GM12878 (cell line): ENCODE measurements around the gene UMAD1. TPM values are rescaled to one million over a fixed set of nuclear protein-coding genes. Genes with fewer than 3 reads are reported as not detected.

Experiments
- ATAC-seq: fragments of 200-7000 bp; cut with Tn5 transposase; 3 replicates; pipeline ENCODE4 v1.9.1; 2020; ENCODE audit warnings: mild to moderate bottlenecking, moderate library complexity
- BruUV-seq: library from RNA; stranded (reverse); fragments of 400-500 nt; replicated peaks from 2 replicates; lab custom pipeline; 2021; lab: Mats Ljungman, UMichigan
- CTCF ChIA-PET: fragments of 300-600 bp; sonication (Branson Sonifier 250); formaldehyde crosslinking; extraction: SDS; loops from one replicate; lab custom pipeline; 2021; ENCODE audit warnings: inconsistent platforms; lab: Yijun Ruan, JAX
- POLR2A ChIA-PET: fragments of 350-600 bp; formaldehyde crosslinking; extraction: SDS; loops from one replicate; lab custom pipeline; 2021; ENCODE audit warnings: inconsistent platforms; lab: Charles Lee
- RAD21 ChIA-PET: fragments of 300-600 bp; sonication (Branson Sonifier 250); formaldehyde crosslinking; loops from one replicate; lab custom pipeline; 2023; ENCODE audit warnings: antibody characterized with exemption; ENCODE audit not compliant: unreplicated experiment; lab: Charles Lee
- SMC1A ChIA-PET: fragments of 300-600 bp; sonication (Branson Sonifier 250); formaldehyde crosslinking; loops from one replicate; lab custom pipeline; 2023; ENCODE audit not compliant: unreplicated experiment, uncharacterized antibody; lab: Charles Lee
- DNase-seq: peaks from one replicate; pipeline ENCODE4 v3.0.0-alpha.2; 2011; ENCODE audit warnings: low read depth, low spot score
- FAIRE-seq: peaks from 3 replicates; lab custom pipeline; 2011; peaks lifted over from hg19 to GRCh38; lab: Jason Lieb, UNC
- H2AFZ ChIP-seq: 2 replicates; pipeline ENCODE4 v1.6.0; 2011; ENCODE audit warnings: low read depth, low read length, control low read depth; ENCODE audit not compliant: control insufficient read depth
- H3K27ac ChIP-seq: 2 replicates; pipeline ENCODE4 v1.5.1; 2011; ENCODE audit warnings: control low read depth; ENCODE audit not compliant: control insufficient read depth, insufficient read depth
- H3K27me3 ChIP-seq, 2 experiments: replicated peaks in 1 of 2; 2 replicates each; pipeline versions ENCODE4 v1.6.0 to v1.6.1; 2011; ENCODE audit warnings: low read length in 1 of 2; ENCODE audit not compliant: control insufficient read depth in 2 of 2, insufficient read depth in 2 of 2
- H3K36me3 ChIP-seq, 2 experiments: 2 replicates each; pipeline ENCODE4 v1.5.1; 2011; ENCODE audit warnings: low read length in 1 of 2; ENCODE audit not compliant: control insufficient read depth in 2 of 2, insufficient read depth in 2 of 2
- H3K4me1 ChIP-seq: 2 replicates; pipeline ENCODE4 v1.6.1; 2011; ENCODE audit warnings: mild to moderate bottlenecking, low read length, moderate library complexity, mixed read lengths; ENCODE audit not compliant: control insufficient read depth, insufficient read depth
- H3K4me2 ChIP-seq: 2 replicates; pipeline ENCODE4 v1.6.0; 2011; ENCODE audit warnings: control low read depth; ENCODE audit not compliant: control insufficient read depth, insufficient read depth
- H3K4me3 ChIP-seq: fragments of 200-600 bp; sonication (generic); 2 replicates; pipeline ENCODE4 v1.5.1; 2016
- H3K79me2 ChIP-seq: 2 replicates; pipeline ENCODE4 v1.6.0; 2011; ENCODE audit warnings: low read length; ENCODE audit not compliant: control insufficient read depth, insufficient read depth
- H3K9ac ChIP-seq: 2 replicates; pipeline ENCODE4 v1.8.0; 2011; ENCODE audit warnings: low read length, control low read depth, mixed read lengths; ENCODE audit not compliant: control insufficient read depth, insufficient read depth
- H3K9me3 ChIP-seq: replicated peaks from 3 replicates; pipeline ENCODE4 v1.5.1; 2011; ENCODE audit warnings: mild to moderate bottlenecking, low read length; ENCODE audit not compliant: control insufficient read depth, insufficient read depth
- H4K20me1 ChIP-seq: 2 replicates; pipeline ENCODE4 v1.6.0; 2011; ENCODE audit not compliant: control insufficient read depth, insufficient read depth
- CTCF ChIP-seq, 3 experiments: IDR thresholded peaks in 2 of 3; conservative IDR thresholded peaks in 1 of 3; 2 replicates each; pipeline ENCODE4 v1.5.1; 2011; ENCODE audit warnings: low read depth in 3 of 3, low read length in 3 of 3, mild to moderate bottlenecking in 3 of 3, control low read depth in 2 of 3, moderate library complexity in 2 of 3, inconsistent platforms in 1 of 3, mixed read lengths in 1 of 3; ENCODE audit not compliant: control insufficient read depth in 2 of 3, insufficient read depth in 1 of 3; ENCODE audit errors: extremely low read depth in 1 of 3
- SMAD5 ChIP-seq: IDR thresholded peaks from 2 replicates; pipeline ENCODE4 v1.6.1; 2016; ENCODE audit warnings: antibody characterized with exemption, low read depth
- WGBS: methylation state at CpG from one replicate; pipeline ENCODE4 v1.1.6; 2016; ENCODE audit warnings: low lambda C conversion rate; ENCODE audit not compliant: insufficient replicate concordance, insufficient coverage; ENCODE audit errors: missing lambda C conversion rate; 5-methylcytosine and 5-hydroxymethylcytosine counted together
- in situ Hi-C: fragments of 300-500 bp; cut with MboI; formaldehyde crosslinking; loops from 9 replicates; pipeline ENCODE4 v1.14.3; 2018; ENCODE audit warnings: mixed read lengths
- intact Hi-C: fragments of 100-400 bp; cut with micrococcal nuclease; formaldehyde crosslinking; loops from one replicate; pipeline ENCODE4 v1.14.2; 2022; ENCODE audit not compliant: unreplicated experiment
- polyA plus RNA-seq, 11 experiments: library from polyadenylated mRNA; depleted of rRNA in 4 of 11; unstranded in 6 of 11; stranded (reverse) in 5 of 11; fragments of >200 nt; fragmentation: Nextera tagmentation in 4 of 11; fragmentation: Illumina TruSeq in 1 of 11; extraction: Ambion mirVana in 4 of 11; extraction: Trizol in 1 of 11; gene quantifications; 1 replicate in 1 of 11; 2 replicates in 10 of 11; pipeline versions ENCODE4 v1.2.1 to v1.2.3, GENCODE V29; 2011 to 2016; ENCODE audit warnings: inconsistent platforms in 2 of 11, missing spikeins in 2 of 11, low read depth in 1 of 11
- total RNA-seq, 4 experiments: library from RNA; depleted of rRNA in 3 of 4; stranded (reverse); fragments of >200 nt in 3 of 4; fragmentation: Illumina TruSeq in 1 of 4; extraction: Trizol in 1 of 4; gene quantifications; 2 replicates each; pipeline versions ENCODE4 v1.2.1 to v1.2.3, GENCODE V29; 2013 to 2021

Gene UMAD1
- total and polyA plus RNA-seq, 10 of the 15 experiments (the other 5 are each of a cell fraction or from before 2014, with no cell fraction given), result 6.0 to 28.6 (median 9.3) TPM

DNA sequence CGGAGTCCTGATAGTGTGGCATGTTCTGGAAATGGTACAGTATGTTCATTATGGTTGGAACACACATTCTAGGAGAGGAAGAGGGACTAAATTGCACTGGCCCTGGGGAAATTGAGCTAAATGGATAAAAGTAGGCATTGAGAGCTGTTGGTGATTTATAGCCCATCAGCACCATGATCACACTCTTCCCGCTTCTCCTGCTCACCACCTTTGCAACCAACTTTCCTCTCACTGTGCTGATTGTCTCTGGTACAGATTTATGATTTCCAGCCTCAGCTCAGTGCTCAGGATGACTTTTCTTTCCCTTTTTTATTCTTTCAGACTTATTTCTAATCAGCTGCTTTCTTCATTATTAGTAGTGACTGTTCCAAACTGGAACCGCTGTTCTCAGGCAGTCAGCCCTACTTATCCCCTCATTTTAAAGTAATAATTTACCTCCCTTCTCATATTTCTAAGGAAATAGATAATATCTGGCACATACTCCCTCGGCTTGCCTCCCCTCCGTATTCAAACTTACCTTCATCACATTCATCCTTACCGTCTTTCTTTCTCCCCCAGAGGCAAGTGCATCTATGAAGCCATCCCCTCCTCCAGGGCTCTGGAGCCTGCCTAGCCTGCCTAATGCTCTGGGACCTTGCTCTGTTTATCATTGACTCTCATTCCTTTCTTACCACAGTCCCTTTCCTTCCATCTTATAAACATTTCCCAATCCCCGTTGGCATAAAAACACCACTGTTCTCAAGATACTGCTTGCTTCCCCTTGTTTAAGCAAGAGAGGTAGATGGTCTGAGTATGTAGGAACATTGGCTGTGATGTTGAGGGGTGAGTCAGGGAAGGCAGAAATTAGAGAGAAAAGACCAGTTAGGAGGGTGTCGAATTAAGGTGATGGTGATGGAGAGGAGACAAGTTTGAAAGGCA, 129.4 kb downstream of the UMAD1 start:
- ChIA-PET SMC1A (interaction anchor here (0.9 to 2.1 kb wide), 9 partner anchors 11 to 198 kb away, joined by 3 to 11 read pairs (median 4); partner anchors contain the start of gene GLCCI1), RAD21 (interaction anchor here (0.8 kb wide), 1 partner anchor 88 kb away, joined by 4 read pairs; no protein-coding TSS in a partner anchor), CTCF (interaction anchor here (0.8 to 1.3 kb wide), 2 partner anchors 10 to 18 kb away, joined by 3 read pairs; no protein-coding TSS in a partner anchor)
- intact Hi-C loops (loop anchor here (5.0 to 10.0 kb wide), 4 partner anchors 175 to 665 kb away; no protein-coding TSS in a partner anchor), in situ Hi-C loops (loop anchor here (10.0 kb wide), 1 partner anchor 345 kb away; no protein-coding TSS in a partner anchor)
- Histone ChIP-seq H3K9me3 (no peaks in the 10 kb centered on the region), H3K79me2 (no peaks in the 10 kb centered on the region), H3K4me1 (peaks cover 18% of the 10 kb centered on the region), H3K27ac (no peak overlapping the region), H2AFZ (no peak overlapping the region), H4K20me1 (no peaks in the 10 kb centered on the region), H3K4me2 (no peak overlapping the region), H3K27me3 (no peaks in the 10 kb centered on the region), H3K9ac (no peak overlapping the region)
- ATAC-seq, result no peak
- FAIRE-seq, result no peak
- 96% methylated on average over 8 of the region's 8 CpGs for WGBS
- no peak for TF ChIP-seq SMAD5
- no peak for TF ChIP-seq CTCF (IDR thresholded peaks at IDR 0.05 in 2 of 3, conservative IDR thresholded peaks at IDR 0.05 in 1 of 3; ENCODE audit: control insufficient read depth in 2 of 3, extremely low read depth in 1 of 3, insufficient read depth in 1 of 3, low read depth in 3 of 3, low read length in 3 of 3)
- TF ChIP-seq, all 136 proteins: peak for 0
- Histone ChIP-seq H3K36me3 (no peaks in the 10 kb centered on the region), H3K4me3 (no peak overlapping the region)
- no TSS peak for BruUV-seq
- POLR2A ChIA-PET, result no interaction called here
- DNase-seq, result no peak
